ENCODE measurements around the gene TUB. TPM values are rescaled to one million over a fixed set of nuclear protein-coding genes. Genes with fewer than 3 reads are reported as not detected.
A peak's percentile ranks its signal among the peaks of the same experiment; 100 is the strongest.

Gene TUB
- total and polyA plus RNA-seq, 8 donors = 0.68 to 2.2 (median 1.5) TPM

- no peaks in the 10 kb centered on the region for H3K4me1 ChIP-seq
- DNase-seq = peak in 1 of 6 donors; percentile 43
- no peak for FAIRE-seq
Measured at GRCh38 chr11:8067929-8068575, 13.0 kb upstream of the TUB start.

GRCh38 chr11:8068605-8069221, 12.3 kb upstream of the TUB start:
- H3K27me3 ChIP-seq = no peaks in the 10 kb centered on the region
- WGBS, 2 donors = 25 to 30% methylated on average over 15 of the region's 15 CpGs
- FAIRE-seq (no peak), DNase-seq (peak in 3 of 6 donors; percentile 25 to 54 (median 45)), ATAC-seq (peak; percentile 61 to 80 (median 76))
- H3K4me3 ChIP-seq = no peak overlapping the region
- H3K36me3 ChIP-seq = no peaks in the 10 kb centered on the region
- no peaks in the 10 kb centered on the region for H3K4me1 ChIP-seq
- intact Hi-C loops (cut with DNase I) = no loop called here
- H3K9me3 ChIP-seq = no peaks in the 10 kb centered on the region
- peak overlapping the region in 2 of 4 donors; percentile 13 to 42 for H3K27ac ChIP-seq
- no peak for TF ChIP-seq CTCF (IDR thresholded peaks at IDR 0.05)

More at GRCh38 chr11:8067929-8068575, 13.0 kb upstream of the TUB start:
- WGBS, 2 donors = 59 to 71% methylated on average over 13 of the region's 13 CpGs
- TF ChIP-seq CTCF (IDR thresholded peaks at IDR 0.05) = no peak
- H3K27me3 ChIP-seq = no peaks in the 10 kb centered on the region
- no peaks in the 10 kb centered on the region for H3K9me3 ChIP-seq
- peak in 1 of 4 donors; percentile 8 for ATAC-seq
- no peak overlapping the region for H3K4me3 ChIP-seq
- intact Hi-C loops (cut with DNase I) = no loop called here
- H3K27ac ChIP-seq = peak overlapping the region in 2 of 4 donors; percentile 13 to 42
- H3K36me3 ChIP-seq = no peaks in the 10 kb centered on the region

GRCh38 chr11:8069771-8070170, 11.2 kb upstream of the TUB start:
- H3K4me1 ChIP-seq = no peaks in the 10 kb centered on the region
- FAIRE-seq = no peak
- H3K4me3 ChIP-seq = no peak overlapping the region
- WGBS, 2 donors = 74 to 89% methylated on average over 8 of the region's 8 CpGs
- DNase-seq = peak in 1 of 6 donors; percentile 25
- no peak overlapping the region for H3K27ac ChIP-seq
- no peak for ATAC-seq
- no peak for TF ChIP-seq CTCF (IDR thresholded peaks at IDR 0.05)
- intact Hi-C loops (cut with DNase I) = no loop called here
- no peaks in the 10 kb centered on the region for H3K9me3 ChIP-seq
- no peaks in the 10 kb centered on the region for H3K27me3 ChIP-seq
- no peaks in the 10 kb centered on the region for H3K36me3 ChIP-seq

- H3K4me3 ChIP-seq = no peak overlapping the region
- no peak for TF ChIP-seq CTCF (IDR thresholded peaks at IDR 0.05)
- no peaks in the 10 kb centered on the region for H3K4me1 ChIP-seq
- ATAC-seq = peak in 3 of 4 donors; percentile 50 to 59 (median 55)
- no peak for FAIRE-seq
- H3K36me3 ChIP-seq = no peaks in the 10 kb centered on the region
- H3K27me3 ChIP-seq = no peaks in the 10 kb centered on the region
- no peaks in the 10 kb centered on the region for H3K9me3 ChIP-seq
- 39 to 51% methylated on average over 3 of the region's 3 CpGs for whole genome bisulfite sequencing, 2 donors
- intact Hi-C loops (cut with DNase I) = no loop called here
- DNase-seq = peak in 1 of 6 donors; percentile 27
- H3K27ac ChIP-seq = no peak overlapping the region
Measured at GRCh38 chr11:8070417-8071115, 10.4 kb upstream of the TUB start.

All from pancreas (tissue), 10 donors.